HG03442 (cell line): ENCODE results near the gene MAGEC3.

ENCODE experiments used
- ATAC-seq: cut with Tn5 transposase; IDR thresholded peaks from one replicate; pipeline ENCODE4 v1.9.1; 2021; ENCODE audit warnings: mild to moderate bottlenecking, moderate library complexity; ENCODE audit not compliant: unreplicated experiment

The MAGEC3 gene

DNA sequence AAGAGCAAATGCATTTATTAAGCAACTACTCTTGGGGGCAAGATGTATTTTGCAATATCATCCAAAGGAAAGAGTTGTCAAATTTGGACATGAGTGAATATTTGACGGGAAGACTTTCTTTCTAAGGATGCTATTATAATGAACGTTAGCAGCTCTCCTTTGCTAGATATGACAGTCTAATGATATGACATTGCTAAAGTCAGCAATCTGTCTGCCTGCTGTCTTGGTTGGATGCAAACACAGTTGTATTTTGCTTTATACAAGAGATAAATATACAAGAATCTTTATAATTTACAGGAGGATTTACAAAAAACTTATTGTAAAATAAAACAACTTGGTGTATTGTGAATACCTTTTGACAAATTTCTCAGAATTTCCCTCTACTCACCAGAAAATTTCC lies 103.1 kb downstream of the MAGEC3 start:
- ATAC-seq = no peak

- no peak for ATAC-seq
Observed at GRCh38 chrX:141945426-141945825, 107.3 kb downstream of the MAGEC3 start.

- ATAC-seq = no peak
Observed at GRCh38 chrX:141947350-141947749, 109.2 kb downstream of the MAGEC3 start.
